T-helper 1 cell (primary cell): ENCODE results near the gene SETBP1.

Experiments
- DNase-seq, 5 donors: peaks; one replicate each; pipeline ENCODE4 v3.0.0-alpha.2; 2012 to 2020

SETBP1 gene

DNA sequence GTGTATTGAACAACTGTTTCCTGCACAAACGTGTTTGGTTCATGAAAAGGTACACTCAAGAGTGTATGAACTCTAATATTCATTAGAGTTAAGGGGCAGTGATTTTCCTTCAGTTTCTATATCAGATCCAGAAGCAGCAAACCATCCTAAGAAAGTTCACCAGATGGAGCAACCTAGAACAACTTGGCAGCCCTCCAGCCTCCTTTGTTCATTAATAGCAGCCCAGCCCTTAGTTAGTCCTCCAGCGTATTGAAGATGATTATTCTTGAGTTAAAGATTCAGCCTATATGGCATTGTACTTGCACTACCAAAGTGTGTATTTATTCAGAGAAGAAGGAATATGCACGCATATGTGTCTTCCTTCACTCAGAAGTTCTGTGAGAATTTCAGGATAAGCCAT, 365.5 kb downstream of the SETBP1 start:
- DNase-seq: no peak

DNA sequence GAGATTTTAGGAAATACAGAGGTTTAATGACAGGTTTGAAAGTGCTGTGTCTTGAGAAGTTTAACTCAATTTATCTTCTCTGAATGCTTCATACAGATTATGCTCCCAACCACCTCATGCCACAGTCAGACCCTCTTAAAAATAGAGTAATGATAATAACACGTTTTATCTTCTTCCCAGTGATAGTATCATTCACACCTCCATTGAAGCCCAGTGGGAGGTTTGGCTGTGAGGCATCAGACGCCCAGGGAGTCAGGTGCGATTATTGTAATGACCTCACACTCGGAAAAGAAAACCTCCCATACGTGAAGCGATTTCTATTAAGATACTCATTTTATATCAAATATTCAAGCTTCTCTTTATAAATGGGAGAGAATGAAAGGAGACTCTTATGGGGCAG, 366.3 kb downstream of the SETBP1 start:
- no peak for DNase-seq

DNA sequence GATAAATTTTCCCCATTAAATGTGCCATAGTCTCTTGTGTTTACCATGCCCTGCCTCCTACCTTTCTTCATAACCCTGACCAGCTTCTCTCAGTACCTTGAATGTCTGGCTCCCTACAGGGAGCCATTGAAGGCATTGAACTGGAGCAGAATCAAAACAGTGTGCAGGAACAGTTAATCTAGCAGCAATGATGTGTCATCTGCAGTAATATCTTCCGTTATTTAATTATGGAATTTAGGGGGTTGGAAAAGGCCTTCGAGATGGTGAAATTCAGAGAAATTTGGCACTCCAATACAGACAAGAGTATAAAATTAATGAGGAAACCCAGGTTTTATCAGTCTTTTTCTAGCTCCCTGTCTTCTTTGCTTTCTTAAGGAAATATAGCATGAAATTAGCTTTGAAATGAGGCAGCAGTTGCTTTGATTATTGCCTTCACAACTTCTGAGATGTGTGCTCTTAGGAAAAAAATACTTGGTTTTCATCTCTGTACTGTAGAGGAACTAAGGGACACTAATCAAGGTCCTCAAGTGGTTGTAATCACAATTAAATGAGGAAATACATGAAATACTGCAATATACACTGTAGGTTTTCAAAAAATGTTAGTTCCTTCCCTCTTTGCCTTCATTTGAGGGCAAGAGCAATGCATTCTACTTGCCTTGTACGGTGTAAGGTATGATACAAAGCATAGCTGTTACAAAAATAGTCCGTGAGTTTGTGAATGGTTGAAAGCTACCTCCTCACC, 369.1 kb downstream of the SETBP1 start:
- DNase-seq: no peak

DNA sequence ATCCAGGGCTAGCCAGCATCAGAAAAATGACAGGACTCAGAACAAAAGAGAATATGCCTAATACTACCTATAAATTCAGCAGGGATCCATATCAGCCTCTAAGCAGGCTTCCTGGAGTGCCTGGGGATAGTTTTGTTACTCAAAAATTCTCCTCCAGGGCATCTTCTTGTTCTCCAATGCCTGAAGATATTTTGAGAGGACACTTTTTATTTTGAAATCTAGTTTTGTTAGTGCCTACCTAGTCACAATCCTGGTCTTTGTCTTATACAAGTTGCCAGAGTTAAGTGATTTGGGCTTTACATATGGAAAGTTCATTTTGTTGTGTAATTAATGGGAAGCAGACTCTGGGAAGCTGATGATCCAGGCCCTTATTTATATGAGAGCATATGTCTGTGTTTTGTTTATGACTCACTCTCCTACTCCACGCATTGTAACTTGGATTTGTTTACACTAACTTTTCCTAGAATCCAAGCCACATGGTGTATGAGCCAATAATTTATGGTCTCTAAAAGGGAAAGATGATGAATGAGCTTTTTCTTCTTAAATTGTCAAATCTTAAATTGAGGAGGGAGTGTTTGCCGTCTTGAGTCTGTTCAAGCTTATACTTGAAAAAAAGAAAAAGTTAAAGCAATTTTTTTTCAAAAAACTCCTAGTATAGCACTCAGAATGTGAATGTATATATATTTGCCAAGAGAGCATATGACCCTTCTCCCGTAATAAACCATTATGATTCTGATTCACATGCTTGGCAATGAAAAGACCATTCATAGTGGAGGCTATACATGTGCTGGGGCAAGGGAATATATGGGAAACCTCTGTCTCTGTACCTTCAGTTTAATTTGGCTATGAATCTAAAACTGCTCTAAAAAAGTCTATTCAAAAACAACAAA, 370.3 kb downstream of the SETBP1 start:
- no peak for DNase-seq

DNA sequence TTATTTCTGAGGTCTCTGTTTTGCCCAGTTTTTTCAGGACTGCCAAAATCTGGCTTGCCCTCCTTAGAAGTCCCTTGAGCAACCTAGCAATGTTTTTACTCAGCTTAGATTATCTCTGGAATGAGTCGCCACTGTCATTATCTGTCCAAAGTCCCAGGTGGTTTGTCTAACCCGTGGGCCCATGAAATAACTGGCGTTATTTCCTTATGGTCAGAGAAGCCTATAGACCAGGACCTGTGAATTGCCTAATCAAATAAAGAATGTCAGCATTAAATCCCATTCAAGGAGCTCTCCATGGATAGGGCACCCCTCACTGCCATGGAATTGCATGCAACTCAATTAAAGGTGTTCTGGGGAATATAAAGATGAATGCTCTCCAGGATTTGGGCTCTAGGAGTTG, 373.9 kb downstream of the SETBP1 start:
- no peak for DNase-seq

DNA sequence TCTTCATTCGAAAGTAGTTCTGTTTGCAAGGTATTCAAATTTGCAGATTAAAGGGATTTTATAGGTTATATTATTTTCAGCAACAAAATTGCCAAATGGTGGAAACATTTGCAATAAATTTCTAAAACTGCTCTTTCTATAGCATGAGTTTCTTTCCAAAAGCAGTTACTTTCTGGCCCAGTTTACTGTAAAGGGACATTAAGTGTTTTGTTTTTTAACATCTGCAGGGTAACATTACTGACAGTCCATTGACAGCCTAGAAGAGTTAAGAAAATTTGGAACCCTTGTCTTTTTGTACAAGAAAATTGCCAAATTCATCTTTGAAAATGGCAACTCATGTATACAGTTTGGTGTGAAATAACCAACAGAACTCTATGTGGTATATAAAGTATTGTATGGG, 375.1 kb downstream of the SETBP1 start:
- no peak for DNase-seq

DNA sequence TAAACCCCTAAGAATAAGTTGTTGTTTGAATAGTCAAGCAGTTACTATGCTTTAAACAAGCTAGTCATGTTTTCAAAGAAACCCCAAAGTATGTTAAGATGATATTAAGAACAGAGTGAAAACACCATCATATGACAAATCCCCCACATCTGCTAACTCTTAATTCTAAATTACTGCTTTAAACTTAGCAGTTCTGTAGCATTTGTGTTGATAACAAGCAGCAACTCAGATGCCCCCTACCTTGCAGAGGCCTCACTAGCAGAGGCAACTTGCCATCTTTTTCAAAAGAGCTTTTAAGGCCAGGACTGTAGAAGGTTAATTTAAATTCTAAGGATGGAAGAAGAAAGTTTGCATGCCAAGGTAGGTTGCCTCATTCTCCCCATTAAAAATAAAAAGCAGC, 376.2 kb downstream of the SETBP1 start:
- no peak for DNase-seq

DNA sequence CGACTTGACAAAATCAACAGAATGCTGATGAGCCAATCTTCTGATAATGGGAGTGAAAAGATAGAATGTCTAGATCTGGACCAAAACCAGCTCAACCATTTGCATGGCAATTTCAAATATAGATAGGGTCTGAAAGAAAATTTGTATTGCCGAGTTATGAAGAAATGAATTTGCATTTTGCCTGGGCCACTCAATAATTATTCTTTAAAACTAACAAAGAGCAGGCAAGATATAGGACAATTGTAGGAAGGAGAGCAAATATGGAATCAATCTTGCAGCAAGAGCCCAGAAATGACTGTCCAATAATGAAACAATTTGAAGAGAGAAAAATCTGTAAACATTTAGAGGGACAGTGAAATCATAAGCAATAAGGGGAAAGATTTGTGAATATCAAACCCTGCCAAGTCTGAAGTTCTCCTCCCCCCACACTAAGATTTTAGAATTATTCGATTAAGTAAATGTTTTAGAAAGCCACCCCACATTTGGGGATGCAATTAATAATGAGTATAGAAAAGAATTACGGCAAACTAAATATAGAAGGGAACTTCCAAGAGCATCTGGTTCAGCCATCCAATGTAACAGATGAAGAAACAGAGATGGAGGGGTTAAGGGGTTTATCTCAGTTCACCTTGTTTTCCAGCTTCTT, 377.4 kb downstream of the SETBP1 start:
- DNase-seq: no peak

DNA sequence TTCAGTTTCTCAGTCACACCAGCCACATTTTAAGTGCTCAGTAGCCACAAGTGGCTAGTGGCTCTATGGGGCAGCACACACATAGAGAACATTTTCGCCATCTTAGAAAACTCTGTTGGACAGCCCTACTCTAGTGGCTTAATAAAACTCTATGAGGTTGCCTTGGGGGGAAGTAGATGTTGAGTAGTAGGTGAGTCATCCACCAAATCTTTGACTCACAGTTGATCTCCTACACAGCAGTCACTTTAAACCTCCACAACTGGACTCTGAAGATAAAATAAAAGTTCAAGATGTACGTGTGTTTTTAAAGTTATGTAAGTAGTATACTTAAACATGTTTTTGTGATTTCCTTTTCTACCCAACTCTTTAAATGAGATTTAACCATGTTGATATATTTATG, 379.0 kb downstream of the SETBP1 start:
- no peak for DNase-seq

DNA sequence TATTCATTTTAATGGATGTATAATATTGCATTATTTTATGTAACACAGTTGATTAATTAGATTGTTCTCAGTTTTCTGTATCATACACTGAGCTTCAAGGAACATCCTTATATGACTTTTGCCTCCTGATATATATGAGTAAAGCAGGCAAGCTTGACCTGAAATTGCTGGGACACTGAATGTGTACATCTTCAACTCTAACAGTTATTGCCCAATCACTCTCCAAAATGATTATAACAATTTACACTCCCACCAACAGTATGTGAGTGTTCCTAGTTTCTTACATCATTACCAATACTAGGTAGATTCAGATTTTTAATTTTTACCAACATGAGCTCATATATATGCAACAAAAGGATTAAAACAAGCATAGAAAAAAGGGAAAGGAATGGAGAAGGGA, 379.4 kb downstream of the SETBP1 start:
- no peak for DNase-seq

DNA sequence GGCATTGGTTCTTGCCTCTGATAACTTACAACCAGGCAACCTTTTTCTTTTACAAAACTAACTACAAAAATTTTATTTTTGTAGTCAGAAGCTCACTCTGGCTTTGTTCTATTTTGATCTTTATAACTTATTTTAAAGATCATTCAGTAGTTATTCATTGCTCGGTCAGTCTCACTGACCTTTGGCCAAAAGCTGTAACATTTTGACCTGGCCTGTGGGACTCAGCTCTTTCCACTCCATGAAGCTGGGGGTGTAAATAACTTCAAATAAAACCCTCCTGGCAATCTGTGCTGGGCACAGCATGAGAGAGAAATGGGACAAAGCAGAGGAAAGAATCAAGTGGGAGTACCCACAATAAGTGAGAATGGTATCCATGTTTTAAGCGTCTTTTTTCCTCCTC, 380.7 kb downstream of the SETBP1 start:
- no peak for DNase-seq

DNA sequence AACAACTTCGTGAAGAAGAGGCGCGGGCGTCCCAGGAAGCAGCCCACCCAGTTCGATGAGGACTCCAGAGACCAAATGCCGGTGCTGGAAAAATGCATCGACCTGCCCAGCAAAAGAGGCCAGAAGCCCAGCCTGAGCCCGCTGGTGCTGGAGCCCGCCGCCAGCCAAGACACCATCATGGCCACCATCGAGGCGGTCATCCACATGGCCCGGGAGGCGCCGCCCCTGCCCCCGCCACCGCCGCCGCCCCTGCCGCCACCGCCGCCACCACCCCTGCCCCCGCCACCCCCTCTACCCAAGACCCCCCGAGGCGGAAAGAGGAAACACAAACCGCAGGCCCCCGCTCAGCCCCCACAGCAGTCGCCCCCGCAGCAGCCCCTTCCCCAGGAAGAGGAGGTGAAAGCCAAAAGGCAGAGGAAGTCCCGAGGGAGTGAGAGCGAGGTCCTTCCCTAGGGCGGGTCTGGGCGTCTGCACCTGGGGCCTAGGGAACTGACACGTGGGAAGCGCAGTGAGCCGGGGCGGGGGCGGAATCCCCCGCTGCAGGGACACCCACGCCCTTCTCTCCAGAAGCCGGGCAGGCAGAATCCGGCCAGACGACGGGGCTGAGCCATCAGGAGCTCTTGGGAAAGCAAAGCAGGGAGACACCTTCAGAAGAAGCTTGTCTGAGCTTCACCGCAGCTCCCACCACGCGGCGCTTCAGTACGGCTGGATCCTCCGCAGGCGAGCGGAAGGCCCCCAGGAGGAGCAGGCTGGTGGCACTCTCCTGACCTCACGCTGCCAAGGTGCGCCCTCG, 382.8 kb downstream of the SETBP1 start:
- DNase-seq: no peak

DNA sequence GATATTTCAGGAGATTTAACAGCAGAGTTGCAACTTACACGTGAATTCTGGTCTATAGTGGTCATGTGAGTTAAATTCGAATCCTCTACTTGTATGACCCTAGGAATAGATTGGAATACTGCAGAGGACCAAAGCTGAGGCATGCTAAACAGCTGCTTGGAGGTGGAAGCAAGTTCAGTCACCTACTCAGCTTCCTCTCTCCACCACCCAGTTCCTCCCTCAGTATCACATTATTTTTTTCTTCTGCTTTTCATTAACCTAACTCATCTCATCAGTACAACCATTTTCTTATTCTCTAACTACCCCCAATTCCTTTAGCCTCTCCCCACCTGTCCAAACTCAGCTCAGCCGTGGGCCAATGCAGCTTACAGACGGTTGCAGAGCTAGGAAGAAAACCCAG, 385.5 kb downstream of the SETBP1 start:
- no peak for DNase-seq

DNA sequence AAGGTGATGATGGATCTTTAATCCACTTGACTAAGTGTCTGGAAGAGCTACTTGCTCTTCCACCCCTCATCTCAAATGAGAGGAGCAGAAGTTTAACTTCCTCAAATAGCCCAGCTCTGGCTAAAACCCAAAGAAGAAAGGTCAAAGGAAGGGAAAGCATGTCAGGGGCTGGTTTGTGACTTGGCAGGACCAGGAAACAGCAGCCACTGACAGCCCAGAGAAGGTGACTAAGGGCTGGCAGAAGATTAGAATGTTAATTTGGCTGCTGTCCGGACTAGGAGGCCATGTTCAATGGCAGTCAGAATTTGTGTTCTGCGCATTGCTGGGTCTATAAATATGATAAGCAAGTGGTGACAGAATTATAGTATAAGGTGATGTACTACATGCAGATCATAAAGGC, 386.2 kb downstream of the SETBP1 start:
- no peak for DNase-seq

DNA sequence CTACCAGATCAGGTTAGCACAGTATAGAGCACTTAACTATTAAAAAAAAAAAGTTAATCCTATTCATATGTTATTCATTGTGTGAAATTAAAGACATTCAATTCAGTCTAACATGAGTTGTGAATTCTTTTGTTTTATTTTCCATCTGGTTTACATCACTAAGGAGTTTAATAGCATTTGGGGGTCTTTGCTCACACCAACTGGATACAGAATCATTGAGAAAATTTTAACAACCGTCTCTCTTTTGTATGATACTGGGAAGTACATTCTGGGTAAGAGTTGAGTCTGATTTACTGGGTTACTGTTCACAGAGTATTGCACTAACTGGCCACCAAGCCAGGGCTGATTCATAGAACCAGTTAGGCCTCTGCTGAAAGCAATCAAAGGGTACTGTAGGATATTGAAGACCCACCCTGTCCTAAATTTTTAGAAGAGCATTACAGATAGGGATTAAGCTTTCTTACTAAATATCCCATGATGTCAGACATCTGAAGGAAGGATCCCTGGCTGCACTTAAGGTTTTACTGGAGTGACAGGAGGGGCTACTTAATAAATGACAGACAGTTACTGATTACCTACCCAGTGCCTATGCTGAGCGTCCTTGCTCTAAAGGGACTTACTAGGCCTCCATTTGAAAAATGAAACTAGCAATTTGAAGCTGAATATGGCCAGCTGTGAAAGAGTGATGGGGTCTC, 387.9 kb downstream of the SETBP1 start:
- no peak for DNase-seq

DNA sequence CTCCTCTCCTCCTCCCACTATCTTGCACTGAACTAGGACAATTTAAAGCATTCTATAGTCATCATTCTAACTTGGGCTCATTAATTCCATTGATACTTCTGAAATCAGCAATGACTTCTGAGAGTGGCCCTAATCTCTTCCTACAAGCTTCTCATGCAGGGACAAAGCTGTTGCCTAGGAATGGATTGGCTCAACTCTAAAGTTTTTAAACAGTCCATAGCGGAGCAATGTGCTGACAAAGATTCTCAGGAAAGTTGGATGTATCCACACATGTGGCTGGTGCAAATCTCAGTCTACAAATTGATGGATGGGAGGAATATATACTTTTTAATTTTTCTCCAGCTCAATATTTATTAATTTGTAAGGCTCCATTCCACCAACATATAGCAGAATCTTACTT, 388.9 kb downstream of the SETBP1 start:
- no peak for DNase-seq

DNA sequence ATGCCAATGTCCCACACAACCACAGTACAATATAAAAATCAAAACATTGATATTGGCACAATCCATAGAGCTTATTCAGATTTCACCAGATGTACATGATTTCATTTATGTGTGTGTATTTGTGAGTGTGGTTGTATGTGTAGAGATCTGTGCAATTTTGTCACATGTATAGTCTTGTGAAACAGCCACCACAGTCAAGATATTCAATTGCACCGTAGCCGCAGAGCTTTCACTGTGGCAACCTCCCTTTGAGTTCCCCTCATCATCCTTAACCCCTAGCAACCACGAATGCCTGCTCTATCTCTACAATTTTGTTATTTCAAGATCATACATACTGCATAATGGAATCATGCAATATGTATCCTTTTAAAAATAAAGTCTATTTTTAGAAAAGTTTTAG, 391.3 kb downstream of the SETBP1 start:
- DNase-seq: no peak

DNA sequence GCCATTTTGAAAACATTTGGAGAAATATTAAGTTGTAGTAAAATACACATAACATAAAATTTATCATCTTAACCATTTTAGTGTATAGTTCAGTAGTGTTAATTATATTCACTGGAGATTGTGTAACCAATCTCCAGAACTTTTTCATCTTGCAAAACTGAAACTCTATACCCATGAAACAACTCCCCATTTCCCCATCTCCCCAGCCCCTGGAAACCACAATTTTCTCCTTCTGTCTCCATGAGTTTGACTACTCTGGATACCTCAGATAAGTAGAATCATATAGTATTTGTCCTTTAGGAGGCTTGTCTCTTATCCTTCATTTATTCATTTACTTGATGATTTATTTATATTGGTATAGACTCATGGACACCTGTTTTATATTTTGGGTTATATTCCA, 392.9 kb downstream of the SETBP1 start:
- DNase-seq: no peak

DNA sequence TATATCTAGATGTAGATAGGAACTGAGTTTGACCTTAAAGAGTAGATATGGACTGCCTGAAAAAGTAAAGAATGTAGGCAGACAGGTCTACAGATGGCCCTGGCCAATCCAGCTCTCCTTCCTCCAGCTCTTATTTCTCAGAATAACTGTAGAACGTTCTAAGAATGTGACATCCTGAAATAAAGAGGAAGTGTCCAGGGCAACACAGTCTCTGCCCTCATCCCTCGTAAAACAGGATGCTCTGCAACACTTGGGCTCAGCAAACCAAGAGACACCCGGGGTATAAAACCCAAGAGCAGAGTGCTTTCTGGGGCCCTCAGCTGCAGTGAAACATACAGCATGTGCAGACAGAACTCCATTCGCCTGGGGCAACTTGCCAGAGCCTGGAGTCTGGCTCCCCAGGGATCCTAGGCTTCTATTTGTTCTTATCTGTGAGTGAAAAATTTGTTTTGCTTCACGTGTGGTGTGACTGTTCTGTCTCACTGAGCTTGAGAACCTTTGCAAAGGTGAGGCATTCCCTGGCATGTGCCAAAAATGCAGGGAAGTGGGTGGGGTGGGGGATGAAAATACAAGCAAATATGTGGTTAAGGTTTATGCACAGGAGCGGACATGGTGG, 401.0 kb downstream of the SETBP1 start:
- DNase-seq: no peak

DNA sequence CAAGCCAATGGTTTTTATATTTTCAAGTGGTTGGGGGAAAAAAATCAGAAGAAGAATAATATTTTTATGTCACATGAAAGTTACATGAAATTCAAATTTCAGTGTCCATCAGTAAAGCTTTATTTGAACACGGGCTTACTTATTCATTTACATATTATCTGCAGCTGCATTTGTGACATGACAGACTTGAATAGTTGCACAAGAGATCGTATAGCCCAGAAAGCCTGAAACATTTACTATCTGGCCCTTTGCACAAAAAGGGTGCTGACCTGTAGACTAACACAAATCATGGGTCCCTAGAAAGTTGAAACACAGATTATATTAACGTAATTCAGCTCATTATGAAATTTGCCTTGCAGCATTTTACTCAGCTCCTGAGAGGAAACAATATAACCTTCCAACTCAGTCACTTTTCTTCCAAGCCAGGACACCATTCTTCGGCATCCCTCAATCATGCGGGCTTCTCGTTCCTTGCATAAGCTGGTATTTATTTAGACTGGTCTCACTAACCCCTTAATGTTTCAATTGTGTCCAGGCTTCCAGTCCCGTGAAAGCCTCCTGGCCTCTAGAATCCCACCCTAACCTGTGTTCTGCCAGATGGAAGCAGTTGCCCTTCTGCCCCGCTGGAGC, 402.7 kb downstream of the SETBP1 start:
- DNase-seq: no peak

DNA sequence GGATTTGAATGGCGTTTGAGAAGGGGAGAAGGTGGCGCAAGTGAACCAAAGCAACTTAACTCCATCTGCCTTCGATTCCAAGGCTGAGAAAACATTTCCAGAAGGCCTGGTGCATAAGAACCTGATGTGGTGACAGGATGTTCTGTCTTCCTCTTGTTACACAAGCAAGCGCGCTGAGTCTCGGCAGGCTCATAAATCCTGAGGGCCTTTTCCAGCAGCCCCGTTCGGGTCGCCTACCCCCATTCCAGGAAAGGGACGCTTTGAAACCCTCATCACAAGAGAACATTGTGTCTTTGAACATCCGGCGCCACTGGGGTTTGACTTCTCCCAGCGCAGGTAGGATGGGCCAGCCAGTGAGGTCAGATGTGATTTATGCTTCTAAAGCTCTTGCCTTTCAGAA, 403.5 kb downstream of the SETBP1 start:
- DNase-seq: no peak
